Panc1 (cell line): ENCODE measurements around the gene SPECC1L. TPM values are rescaled to one million over a fixed set of nuclear protein-coding genes. Genes with fewer than 3 reads are reported as not detected.
"Not testable (repeated sequence)": the region's sequence is repeated elsewhere in the genome, so short reads cannot be mapped to it uniquely, and the experiment has no call there.

Experiments
- ATAC-seq: fragments of 200-7000 bp; cut with Tn5 transposase; 2 replicates; pipeline ENCODE4 v1.9.1; 2020; ENCODE audit warnings: mild to moderate bottlenecking, moderate library complexity
- BruUV-seq: library from RNA; stranded (reverse); fragments of 400-500 nt; replicated peaks from 2 replicates; lab custom pipeline; 2021; lab: Mats Ljungman, UMichigan
- CTCF ChIA-PET: fragments of 300-600 bp; sonication (Branson Sonifier 250); formaldehyde crosslinking; loops from one replicate; lab custom pipeline; 2022; ENCODE audit warnings: antibody characterized with exemption; lab: Charles Lee
- POLR2A ChIA-PET: fragments of 300-600 bp; sonication (Branson Sonifier 250); formaldehyde crosslinking; loops from one replicate; lab custom pipeline; 2022; ENCODE audit warnings: antibody characterized with exemption; lab: Charles Lee
- DNase-seq: peaks from one replicate; pipeline ENCODE4 v3.0.0-alpha.2; 2010; ENCODE audit warnings: low read depth, low spot score
- H3K27ac ChIP-seq: 2 replicates; pipeline ENCODE4 v1.5.1; 2011; ENCODE audit warnings: mild to moderate bottlenecking, low read length, inconsistent platforms
- H3K27me3 ChIP-seq: fragments of 200-500 bp; sonication (Bioruptor generic); 2 replicates; pipeline ENCODE4 v1.6.0; 2014; ENCODE audit warnings: low read length, inconsistent platforms; ENCODE audit not compliant: control insufficient read depth, insufficient read depth
- H3K36me3 ChIP-seq: fragments of 200-500 bp; sonication (Bioruptor generic); 2 replicates; pipeline ENCODE4 v1.5.1; 2014; ENCODE audit warnings: inconsistent platforms, mild to moderate bottlenecking, low read length, moderate library complexity; ENCODE audit not compliant: control insufficient read depth, insufficient read depth
- H3K4me1 ChIP-seq: 2 replicates; pipeline ENCODE4 v1.5.1; 2011; ENCODE audit warnings: inconsistent platforms, mild to moderate bottlenecking, low read length, moderate library complexity; ENCODE audit not compliant: control insufficient read depth, insufficient read depth
- H3K4me3 ChIP-seq, 2 experiments: 2 replicates each; pipeline ENCODE4 v1.5.1; 2011 to 2012; ENCODE audit warnings: low read depth in 2 of 2, low read length in 2 of 2, mild to moderate bottlenecking in 2 of 2, inconsistent platforms in 1 of 2, moderate library complexity in 1 of 2
- H3K9me3 ChIP-seq: fragments of 200-500 bp; sonication (Bioruptor generic); 2 replicates; pipeline ENCODE4 v1.5.1; 2014; ENCODE audit warnings: low read depth, mild to moderate bottlenecking, inconsistent platforms, low read length, moderate library complexity; ENCODE audit not compliant: control insufficient read depth, insufficient read depth
- POLR2AphosphoS5 ChIP-seq: IDR thresholded peaks from 2 replicates; pipeline ENCODE4 v1.6.1; 2012; ENCODE audit warnings: mild to moderate bottlenecking, low read depth, low read length, moderate library complexity
- SIN3A ChIP-seq: IDR thresholded peaks from 2 replicates; pipeline ENCODE4 v1.6.1; 2012; ENCODE audit warnings: low read depth, mild to moderate bottlenecking, low read length, moderate library complexity, borderline replicate concordance; ENCODE audit not compliant: insufficient read depth
- TCF7L2 ChIP-seq: IDR thresholded peaks from 2 replicates; pipeline ENCODE4 v1.6.1; 2011; ENCODE audit warnings: mild to moderate bottlenecking, low read depth, low read length, inconsistent platforms
- in situ Hi-C: cut with HindIII; loops from 2 replicates; pipeline ENCODE4 v1.10.0; 2016; ENCODE audit warnings: low sequenced_read_pairs, low pct_unique_long_range_greater_than_20kb
- intact Hi-C: fragments of 100-400 bp; cut with micrococcal nuclease; formaldehyde crosslinking; loops from one replicate; pipeline ENCODE4 v1.10.0; 2022; ENCODE audit not compliant: unreplicated experiment
- total RNA-seq: library from RNA; stranded (reverse); gene quantifications from one replicate; pipeline ENCODE4 v1.2.1, GENCODE V29; 2021; ENCODE audit not compliant: unreplicated experiment
- TF ChIP-seq, protein P1 (sequence below): fragments of 450-650 bp; IDR thresholded peaks from 2 replicates; pipeline ENCODE4 v1.5.1; 2017; ENCODE audit warnings: mild to moderate bottlenecking
- TF ChIP-seq, protein P2 (sequence below), 2 experiments: IDR thresholded peaks; 2 replicates each; pipeline ENCODE4 v1.6.1; 2011 to 2012; ENCODE audit warnings: low read depth in 2 of 2, control low read depth in 1 of 2, low read length in 1 of 2, mild to moderate bottlenecking in 1 of 2, moderate library complexity in 1 of 2; ENCODE audit not compliant: insufficient read depth in 1 of 2

The SPECC1L gene
- total RNA-seq, 1 experiment from 2014 or later = 43.3 TPM

DNA sequence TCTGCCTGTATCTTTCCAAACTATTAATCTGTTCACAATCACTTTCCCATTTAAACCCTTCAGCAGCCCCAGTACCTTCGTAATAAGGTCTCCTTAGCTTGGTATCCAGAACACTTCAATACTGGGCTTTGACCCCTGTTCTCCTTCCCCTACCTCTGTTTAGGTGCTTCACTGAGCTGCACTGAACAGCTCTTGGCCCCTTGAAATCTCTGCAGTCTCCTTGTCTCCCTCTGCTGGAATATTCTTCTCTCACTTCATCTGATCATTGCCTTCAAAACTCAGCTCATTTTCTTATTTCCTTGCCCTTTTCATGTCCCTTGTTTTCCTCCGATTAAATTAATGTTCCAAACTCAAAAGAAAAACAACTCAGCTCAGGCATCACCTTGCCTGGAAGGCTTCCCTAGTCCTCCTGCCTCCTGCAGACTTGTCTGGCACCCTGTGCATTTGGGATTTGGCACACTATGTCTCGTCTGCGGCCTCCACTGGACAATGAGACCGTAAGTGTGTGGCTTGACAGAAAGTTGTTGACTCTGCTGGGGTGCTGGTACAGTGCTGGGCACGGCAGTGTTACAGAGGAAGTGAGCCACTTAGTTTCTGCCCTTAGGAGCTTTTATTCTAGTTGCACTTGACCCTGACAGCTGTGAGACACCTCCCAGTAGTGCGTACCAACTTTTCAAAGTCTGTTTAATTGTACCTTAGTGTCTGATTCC is 4.2 kb downstream of the SPECC1L start:
- H3K9me3 ChIP-seq, CTCF ChIA-PET, BruUV-seq, H3K27me3 ChIP-seq, intact Hi-C loops, H3K36me3 ChIP-seq, ATAC-seq, DNase-seq, H3K4me3 ChIP-seq, H3K27ac ChIP-seq, POLR2A ChIA-PET, H3K4me1 ChIP-seq, in situ Hi-C loops: not testable (repeated sequence)
- TF ChIP-seq, protein P1, sequence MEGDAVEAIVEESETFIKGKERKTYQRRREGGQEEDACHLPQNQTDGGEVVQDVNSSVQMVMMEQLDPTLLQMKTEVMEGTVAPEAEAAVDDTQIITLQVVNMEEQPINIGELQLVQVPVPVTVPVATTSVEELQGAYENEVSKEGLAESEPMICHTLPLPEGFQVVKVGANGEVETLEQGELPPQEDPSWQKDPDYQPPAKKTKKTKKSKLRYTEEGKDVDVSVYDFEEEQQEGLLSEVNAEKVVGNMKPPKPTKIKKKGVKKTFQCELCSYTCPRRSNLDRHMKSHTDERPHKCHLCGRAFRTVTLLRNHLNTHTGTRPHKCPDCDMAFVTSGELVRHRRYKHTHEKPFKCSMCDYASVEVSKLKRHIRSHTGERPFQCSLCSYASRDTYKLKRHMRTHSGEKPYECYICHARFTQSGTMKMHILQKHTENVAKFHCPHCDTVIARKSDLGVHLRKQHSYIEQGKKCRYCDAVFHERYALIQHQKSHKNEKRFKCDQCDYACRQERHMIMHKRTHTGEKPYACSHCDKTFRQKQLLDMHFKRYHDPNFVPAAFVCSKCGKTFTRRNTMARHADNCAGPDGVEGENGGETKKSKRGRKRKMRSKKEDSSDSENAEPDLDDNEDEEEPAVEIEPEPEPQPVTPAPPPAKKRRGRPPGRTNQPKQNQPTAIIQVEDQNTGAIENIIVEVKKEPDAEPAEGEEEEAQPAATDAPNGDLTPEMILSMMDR = peak; percentile 27

DNA sequence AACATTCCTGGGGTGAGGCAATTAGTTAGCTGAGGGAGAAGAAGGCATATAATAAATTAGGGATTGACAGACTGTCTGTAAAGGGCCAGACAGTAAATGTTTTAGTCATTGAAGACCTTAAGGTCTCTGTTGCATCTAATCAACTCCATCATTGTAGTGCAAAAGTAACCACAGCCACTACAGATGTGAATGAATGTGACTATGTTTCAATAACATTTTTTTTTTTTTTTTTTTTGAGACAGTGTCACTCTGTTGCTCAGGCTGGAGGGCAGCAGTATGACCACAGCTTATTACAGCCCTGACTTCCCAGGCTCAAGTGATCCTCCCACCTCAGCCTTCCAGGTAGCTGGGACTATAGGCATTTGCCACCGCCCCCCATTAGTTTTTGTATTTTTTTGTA is 9.7 kb downstream of the SPECC1L start:
- POLR2A ChIA-PET, H3K9me3 ChIP-seq: not testable (repeated sequence)

DNA sequence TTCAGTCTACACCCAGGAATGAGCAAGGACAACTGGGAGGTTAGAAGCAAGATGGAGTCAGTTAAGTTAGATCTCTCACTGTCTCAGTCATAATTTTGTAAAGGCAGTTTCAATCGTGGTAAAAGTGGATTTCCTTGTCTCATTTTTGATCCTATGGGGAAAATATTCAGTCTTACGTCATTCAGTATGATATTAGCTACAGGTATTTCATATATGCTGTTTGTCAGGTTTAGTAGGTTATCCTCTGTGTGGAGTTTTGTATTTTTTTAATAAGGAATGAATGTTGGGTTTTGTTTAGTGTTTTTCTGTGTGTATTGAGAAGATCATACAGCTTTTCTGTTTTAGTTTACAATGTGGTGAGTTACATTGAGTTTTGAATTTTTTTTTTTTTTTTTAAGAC is 11.8 kb downstream of the SPECC1L start:
- no peak for DNase-seq
- ATAC-seq = no peak
- ChIA-PET POLR2A (interaction anchor here (0.8 kb wide), 1 partner anchor 171 kb away, joined by 6 read pairs; no protein-coding TSS in a partner anchor), CTCF (no interaction called here)
- no peak overlapping the region for H3K4me3 ChIP-seq
- no peaks in the 10 kb centered on the region for H3K9me3 ChIP-seq
- TF ChIP-seq SIN3A = no peak
- TF ChIP-seq, protein P2, sequence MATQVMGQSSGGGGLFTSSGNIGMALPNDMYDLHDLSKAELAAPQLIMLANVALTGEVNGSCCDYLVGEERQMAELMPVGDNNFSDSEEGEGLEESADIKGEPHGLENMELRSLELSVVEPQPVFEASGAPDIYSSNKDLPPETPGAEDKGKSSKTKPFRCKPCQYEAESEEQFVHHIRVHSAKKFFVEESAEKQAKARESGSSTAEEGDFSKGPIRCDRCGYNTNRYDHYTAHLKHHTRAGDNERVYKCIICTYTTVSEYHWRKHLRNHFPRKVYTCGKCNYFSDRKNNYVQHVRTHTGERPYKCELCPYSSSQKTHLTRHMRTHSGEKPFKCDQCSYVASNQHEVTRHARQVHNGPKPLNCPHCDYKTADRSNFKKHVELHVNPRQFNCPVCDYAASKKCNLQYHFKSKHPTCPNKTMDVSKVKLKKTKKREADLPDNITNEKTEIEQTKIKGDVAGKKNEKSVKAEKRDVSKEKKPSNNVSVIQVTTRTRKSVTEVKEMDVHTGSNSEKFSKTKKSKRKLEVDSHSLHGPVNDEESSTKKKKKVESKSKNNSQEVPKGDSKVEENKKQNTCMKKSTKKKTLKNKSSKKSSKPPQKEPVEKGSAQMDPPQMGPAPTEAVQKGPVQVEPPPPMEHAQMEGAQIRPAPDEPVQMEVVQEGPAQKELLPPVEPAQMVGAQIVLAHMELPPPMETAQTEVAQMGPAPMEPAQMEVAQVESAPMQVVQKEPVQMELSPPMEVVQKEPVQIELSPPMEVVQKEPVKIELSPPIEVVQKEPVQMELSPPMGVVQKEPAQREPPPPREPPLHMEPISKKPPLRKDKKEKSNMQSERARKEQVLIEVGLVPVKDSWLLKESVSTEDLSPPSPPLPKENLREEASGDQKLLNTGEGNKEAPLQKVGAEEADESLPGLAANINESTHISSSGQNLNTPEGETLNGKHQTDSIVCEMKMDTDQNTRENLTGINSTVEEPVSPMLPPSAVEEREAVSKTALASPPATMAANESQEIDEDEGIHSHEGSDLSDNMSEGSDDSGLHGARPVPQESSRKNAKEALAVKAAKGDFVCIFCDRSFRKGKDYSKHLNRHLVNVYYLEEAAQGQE (IDR thresholded peaks at IDR 0.05; ENCODE audit: insufficient read depth in 1 of 2, low read depth in 2 of 2, low read length in 1 of 2) = no peak
- TF ChIP-seq, protein P1 = no peak
- TF ChIP-seq POLR2AphosphoS5 = no peak
- no peak for TF ChIP-seq TCF7L2
- in situ Hi-C loops = no loop called here
- H3K27ac ChIP-seq = no peak overlapping the region
- H3K36me3 ChIP-seq = no peaks in the 10 kb centered on the region
- peaks cover 4% of the 10 kb centered on the region; the same call in 1 of the 2 replicates for H3K4me1 ChIP-seq
- no TSS peak for BruUV-seq
- no peaks in the 10 kb centered on the region for H3K27me3 ChIP-seq
- intact Hi-C loops = no loop called here

More for the DNA sequence above, 9.7 kb downstream of the SPECC1L start:
- H3K27me3 ChIP-seq, CTCF ChIA-PET, in situ Hi-C loops, H3K4me3 ChIP-seq, DNase-seq, ATAC-seq, H3K36me3 ChIP-seq, BruUV-seq, H3K4me1 ChIP-seq, H3K27ac ChIP-seq, intact Hi-C loops: not testable (repeated sequence)
